Measurements from ENCODE around the gene LIMS1.
"Not testable (repeated sequence)": the region's sequence is repeated elsewhere in the genome, so short reads cannot be mapped to it uniquely, and the experiment has no call there.

The LIMS1 gene, protein sequence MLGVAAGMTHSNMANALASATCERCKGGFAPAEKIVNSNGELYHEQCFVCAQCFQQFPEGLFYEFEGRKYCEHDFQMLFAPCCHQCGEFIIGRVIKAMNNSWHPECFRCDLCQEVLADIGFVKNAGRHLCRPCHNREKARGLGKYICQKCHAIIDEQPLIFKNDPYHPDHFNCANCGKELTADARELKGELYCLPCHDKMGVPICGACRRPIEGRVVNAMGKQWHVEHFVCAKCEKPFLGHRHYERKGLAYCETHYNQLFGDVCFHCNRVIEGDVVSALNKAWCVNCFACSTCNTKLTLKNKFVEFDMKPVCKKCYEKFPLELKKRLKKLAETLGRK

DNA sequence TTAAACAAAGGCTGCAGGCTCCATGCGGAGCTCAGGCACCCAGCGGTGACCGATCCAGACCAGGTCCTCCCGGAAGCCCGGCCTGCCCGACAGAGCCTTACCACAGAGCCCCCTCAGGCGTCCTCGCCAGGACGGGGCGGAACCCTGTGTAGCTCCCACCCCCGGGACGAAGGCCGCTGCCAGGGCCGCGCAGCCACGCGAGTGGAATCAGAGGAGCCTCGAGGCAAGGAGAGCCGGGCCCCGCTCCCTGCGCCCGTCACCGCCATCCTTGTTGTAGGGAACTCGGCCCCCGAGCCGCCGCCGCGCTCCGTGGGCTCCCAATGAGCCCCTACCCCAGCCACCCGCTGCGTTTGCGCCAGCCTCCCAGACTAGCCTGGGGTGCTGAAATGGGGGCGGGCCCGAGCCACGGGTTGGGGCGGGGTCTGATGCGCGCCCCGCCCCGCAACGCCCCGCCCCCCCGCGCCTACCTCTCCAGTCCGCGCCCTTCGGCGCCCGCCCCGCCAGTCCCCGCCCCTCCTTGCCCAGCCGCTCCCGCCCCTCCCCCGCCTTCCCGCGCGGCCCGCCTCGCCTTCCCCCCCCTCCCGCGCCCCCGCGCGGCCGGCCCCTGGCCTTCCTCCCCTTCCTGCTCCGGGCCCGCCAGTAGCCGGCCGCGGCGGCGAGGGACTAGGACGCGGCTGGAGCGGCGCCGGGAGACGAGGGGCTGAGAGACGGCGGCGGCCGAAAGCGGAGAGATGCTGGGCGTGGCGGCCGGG is at the start of gene LIMS1:
Gene LIMS1 (plus strand): TSS at position 639 of the 752 bp plus-strand sequence. CDS start 93 bp downstream, at position 732.
- DNase-seq, result peak; percentile 45 to 89

- DNase-seq, result no peak
These were observed 49.0 kb upstream of the LIMS1 start for GRCh38 chr2:108485253-108485652.

DNA sequence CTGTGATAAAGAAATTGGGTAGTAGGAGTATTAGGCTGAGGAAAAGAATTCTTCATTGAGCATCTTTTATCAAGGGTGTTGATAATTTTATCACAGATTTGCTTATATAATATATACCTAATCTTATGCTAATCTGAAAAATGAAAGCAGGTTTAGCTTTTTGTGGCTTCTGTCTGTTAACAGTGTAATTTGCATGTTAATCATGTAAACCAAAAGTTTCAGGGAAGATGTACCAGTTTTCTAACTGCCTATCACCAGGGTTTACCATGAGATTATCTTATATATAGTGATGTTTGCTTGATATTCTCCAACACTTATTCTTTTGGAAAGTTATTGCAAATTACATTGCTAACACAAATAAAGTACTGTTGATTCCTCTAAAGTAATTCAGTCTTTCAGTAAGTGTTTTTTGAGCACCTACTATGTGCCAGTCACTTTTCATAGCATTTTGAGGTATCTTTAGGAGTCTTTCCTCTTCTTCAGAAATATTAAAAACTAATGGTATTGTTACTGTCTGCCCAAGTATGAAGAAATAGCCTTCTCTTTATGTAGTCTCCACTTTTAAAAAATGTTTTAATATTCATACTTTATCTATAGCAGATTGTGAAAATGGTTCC is 43.7 kb upstream of the LIMS1 start:
- DNase-seq, result no peak

GRCh38 chr2:108491848-108492247 is 42.4 kb upstream of the LIMS1 start:
- DNase-seq, result no peak

- no peak for DNase-seq
These were observed 41.9 kb upstream of the LIMS1 start for GRCh38 chr2:108492364-108492763.

- not testable (repeated sequence) for DNase-seq
These were observed 38.1 kb upstream of the LIMS1 start for GRCh38 chr2:108496167-108496566.

GRCh38 chr2:108507620-108508019 is 26.6 kb upstream of the LIMS1 start:
- not testable (repeated sequence) for DNase-seq

- not testable (repeated sequence) for DNase-seq
These were observed 21.8 kb upstream of the LIMS1 start for GRCh38 chr2:108512431-108512830.

DNA sequence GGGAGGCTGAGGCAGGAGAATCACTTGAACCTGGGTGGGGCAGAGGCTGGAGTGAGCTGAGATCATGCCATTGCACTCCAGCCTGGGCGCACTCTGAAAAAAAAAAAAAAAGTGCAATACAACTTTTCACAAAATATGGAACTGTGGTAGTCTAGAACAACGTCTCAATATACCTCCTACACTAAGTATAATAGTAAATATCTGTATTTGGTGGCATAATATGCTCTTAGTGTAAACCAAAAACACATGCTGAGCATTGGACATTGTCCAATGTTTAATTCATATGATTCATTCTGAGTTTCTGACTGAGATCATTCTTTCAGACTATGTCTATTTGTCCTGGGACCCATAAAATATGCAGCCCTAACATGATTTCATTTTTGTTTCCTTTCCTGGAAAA is 19.8 kb upstream of the LIMS1 start:
- not testable (repeated sequence) for DNase-seq

- DNase-seq, result not testable (repeated sequence)
These were observed 9.6 kb upstream of the LIMS1 start for GRCh38 chr2:108524688-108525087.

- DNase-seq, result not testable (repeated sequence)
These were observed 9.0 kb upstream of the LIMS1 start for GRCh38 chr2:108525258-108525657.

GRCh38 chr2:108531674-108532055 is 2.6 kb upstream of the LIMS1 start:
- no peak for DNase-seq

DNA sequence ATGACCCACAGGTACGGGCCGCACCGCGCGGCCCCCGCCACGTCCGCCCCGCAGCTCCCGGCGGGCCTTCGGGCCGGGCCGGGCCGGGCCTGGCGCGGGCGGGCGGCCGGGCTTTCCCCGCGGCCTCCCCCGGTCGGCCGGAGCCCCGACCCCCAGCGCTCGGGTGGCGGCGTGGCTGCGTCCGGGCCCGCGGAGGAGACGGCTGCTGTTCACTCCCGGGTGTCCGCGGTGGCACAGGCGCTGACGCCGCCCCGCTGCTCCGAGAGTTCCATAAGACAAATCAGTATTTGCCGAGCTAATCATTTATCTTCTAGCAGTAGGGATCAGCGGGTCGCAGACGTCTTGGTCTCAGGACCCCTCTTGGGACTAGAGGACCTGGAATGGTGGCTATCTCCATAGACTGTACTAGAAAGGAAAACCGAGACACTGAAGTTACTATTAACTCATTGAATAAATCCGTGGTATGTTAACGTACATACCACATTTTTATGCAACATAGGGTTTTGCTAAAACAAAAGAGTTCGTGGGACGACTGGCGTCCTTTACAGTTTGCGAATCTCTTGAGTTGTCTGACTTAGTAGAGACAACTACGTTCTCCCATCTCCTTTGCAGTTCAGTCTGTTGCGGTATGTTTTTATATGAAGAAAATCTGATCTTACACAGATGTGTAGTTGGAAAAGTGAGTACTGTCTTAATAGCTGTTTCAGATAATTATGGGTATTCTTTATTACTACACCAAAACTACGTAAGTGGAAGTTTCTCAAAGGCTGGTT is 500 bp downstream of the LIMS1 start:
- peak; percentile 22 to 35 for DNase-seq

- DNase-seq, result peak in 1 of 2 experiments; percentile 22
These were observed 1.0 kb downstream of the LIMS1 start for GRCh38 chr2:108535357-108535631.

- no peak for DNase-seq
These were observed 2.0 kb downstream of the LIMS1 start for GRCh38 chr2:108536133-108536780.

GRCh38 chr2:108536911-108537310 is 2.6 kb downstream of the LIMS1 start:
- DNase-seq, result no peak

GRCh38 chr2:108538000-108538625 is 3.8 kb downstream of the LIMS1 start:
- DNase-seq, result no peak

DNA sequence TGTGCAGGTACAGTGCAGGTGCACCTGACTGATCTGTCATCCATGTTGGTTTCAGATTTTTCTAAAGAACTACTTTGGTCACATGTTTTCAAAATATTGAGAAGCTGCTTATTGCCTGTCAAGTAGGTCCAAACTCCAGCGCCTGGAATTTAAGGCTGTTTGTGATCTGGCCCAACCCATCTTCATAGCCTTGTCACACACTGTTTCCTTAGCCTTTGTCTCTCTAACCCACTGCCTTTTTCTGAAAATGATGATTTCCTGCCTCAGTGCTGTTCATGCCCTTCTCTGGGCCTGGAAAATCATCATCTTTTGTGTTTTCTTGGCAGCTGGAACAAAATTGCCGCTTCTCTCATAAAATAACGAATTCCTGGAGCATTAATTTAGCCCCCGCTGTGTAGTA is 7.2 kb downstream of the LIMS1 start:
- DNase-seq, result no peak

- no peak for DNase-seq
These were observed 7.8 kb downstream of the LIMS1 start for GRCh38 chr2:108542071-108542470.

DNA sequence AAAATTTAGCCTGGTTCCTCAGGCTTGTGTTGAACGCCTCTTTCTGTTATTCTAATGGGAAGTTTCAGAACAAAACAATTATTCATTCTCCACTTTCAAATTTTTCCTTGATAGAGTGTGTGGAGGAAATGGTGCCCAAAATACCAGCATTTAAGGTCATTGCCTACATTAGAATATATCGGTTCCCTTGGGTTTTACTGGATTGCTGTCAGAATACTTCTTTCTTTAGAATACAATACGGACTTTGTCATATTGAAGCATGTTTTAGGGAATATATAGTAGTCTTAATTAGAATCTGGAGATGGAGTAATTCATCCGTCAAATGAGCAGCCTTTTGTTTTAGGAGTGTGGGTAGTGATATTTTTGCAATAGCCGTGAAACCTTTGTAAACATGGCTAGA is 13.3 kb downstream of the LIMS1 start:
- no peak for DNase-seq

GRCh38 chr2:108548208-108549003 is 14.1 kb downstream of the LIMS1 start:
- DNase-seq, result no peak
